GM12878 (cell line): Measurements from ENCODE around the gene FPGS. TPM values are rescaled to one million over a fixed set of nuclear protein-coding genes. Genes with fewer than 3 reads are reported as not detected.

Experiments
- ATAC-seq: fragments of 200-7000 bp; cut with Tn5 transposase; 3 replicates; pipeline ENCODE4 v1.9.1; 2020; ENCODE audit warnings: mild to moderate bottlenecking, moderate library complexity
- BruUV-seq: library from RNA; stranded (reverse); fragments of 400-500 nt; replicated peaks from 2 replicates; lab custom pipeline; 2021; lab: Mats Ljungman, UMichigan
- CTCF ChIA-PET: fragments of 300-600 bp; sonication (Branson Sonifier 250); formaldehyde crosslinking; extraction: SDS; loops from one replicate; lab custom pipeline; 2021; ENCODE audit warnings: inconsistent platforms; lab: Yijun Ruan, JAX
- POLR2A ChIA-PET: fragments of 350-600 bp; formaldehyde crosslinking; extraction: SDS; loops from one replicate; lab custom pipeline; 2021; ENCODE audit warnings: inconsistent platforms; lab: Charles Lee
- RAD21 ChIA-PET: fragments of 300-600 bp; sonication (Branson Sonifier 250); formaldehyde crosslinking; loops from one replicate; lab custom pipeline; 2023; ENCODE audit warnings: antibody characterized with exemption; ENCODE audit not compliant: unreplicated experiment; lab: Charles Lee
- SMC1A ChIA-PET: fragments of 300-600 bp; sonication (Branson Sonifier 250); formaldehyde crosslinking; loops from one replicate; lab custom pipeline; 2023; ENCODE audit not compliant: unreplicated experiment, uncharacterized antibody; lab: Charles Lee
- DNase-seq: peaks from one replicate; pipeline ENCODE4 v3.0.0-alpha.2; 2011; ENCODE audit warnings: low read depth, low spot score
- FAIRE-seq: peaks from 3 replicates; lab custom pipeline; 2011; peaks lifted over from hg19 to GRCh38; lab: Jason Lieb, UNC
- H2AFZ ChIP-seq: 2 replicates; pipeline ENCODE4 v1.6.0; 2011; ENCODE audit warnings: low read depth, low read length, control low read depth; ENCODE audit not compliant: control insufficient read depth
- H3K27ac ChIP-seq: 2 replicates; pipeline ENCODE4 v1.5.1; 2011; ENCODE audit warnings: control low read depth; ENCODE audit not compliant: control insufficient read depth, insufficient read depth
- H3K27me3 ChIP-seq, 2 experiments: replicated peaks in 1 of 2; 2 replicates each; pipeline versions ENCODE4 v1.6.0 to v1.6.1; 2011; ENCODE audit warnings: low read length in 1 of 2; ENCODE audit not compliant: control insufficient read depth in 2 of 2, insufficient read depth in 2 of 2
- H3K36me3 ChIP-seq, 2 experiments: 2 replicates each; pipeline ENCODE4 v1.5.1; 2011; ENCODE audit warnings: low read length in 1 of 2; ENCODE audit not compliant: control insufficient read depth in 2 of 2, insufficient read depth in 2 of 2
- H3K4me1 ChIP-seq: 2 replicates; pipeline ENCODE4 v1.6.1; 2011; ENCODE audit warnings: mild to moderate bottlenecking, low read length, moderate library complexity, mixed read lengths; ENCODE audit not compliant: control insufficient read depth, insufficient read depth
- H3K4me2 ChIP-seq: 2 replicates; pipeline ENCODE4 v1.6.0; 2011; ENCODE audit warnings: control low read depth; ENCODE audit not compliant: control insufficient read depth, insufficient read depth
- H3K4me3 ChIP-seq: fragments of 200-600 bp; sonication (generic); 2 replicates; pipeline ENCODE4 v1.5.1; 2016
- H3K79me2 ChIP-seq: 2 replicates; pipeline ENCODE4 v1.6.0; 2011; ENCODE audit warnings: low read length; ENCODE audit not compliant: control insufficient read depth, insufficient read depth
- H3K9ac ChIP-seq: 2 replicates; pipeline ENCODE4 v1.8.0; 2011; ENCODE audit warnings: low read length, control low read depth, mixed read lengths; ENCODE audit not compliant: control insufficient read depth, insufficient read depth
- H3K9me3 ChIP-seq: replicated peaks from 3 replicates; pipeline ENCODE4 v1.5.1; 2011; ENCODE audit warnings: mild to moderate bottlenecking, low read length; ENCODE audit not compliant: control insufficient read depth, insufficient read depth
- H4K20me1 ChIP-seq: 2 replicates; pipeline ENCODE4 v1.6.0; 2011; ENCODE audit not compliant: control insufficient read depth, insufficient read depth
- BCL11A ChIP-seq: IDR thresholded peaks from 2 replicates; pipeline ENCODE4 v1.6.1; 2011; ENCODE audit warnings: low read depth, low read length
- ETV6 ChIP-seq, 2 experiments: fragments of 450-650 bp in 1 of 2; IDR thresholded peaks in 1 of 2; conservative IDR thresholded peaks in 1 of 2; 2 replicates each; pipeline ENCODE4 v1.6.1; 2014; ENCODE audit warnings: antibody characterized with exemption in 1 of 2, borderline replicate concordance in 1 of 2, low read depth in 1 of 2, mild to moderate bottlenecking in 1 of 2, moderate library complexity in 1 of 2
- KLF5 ChIP-seq: fragments of 450-650 bp; IDR thresholded peaks from 2 replicates; pipeline ENCODE4 v1.6.1; 2014; ENCODE audit warnings: mild to moderate bottlenecking; ENCODE audit not compliant: partially characterized antibody
- LARP7 ChIP-seq: fragments of 450-650 bp; IDR thresholded peaks from 2 replicates; pipeline ENCODE4 v1.6.1; 2017; ENCODE audit warnings: mild to moderate bottlenecking
- PAX8 ChIP-seq: fragments of 450-650 bp; IDR thresholded peaks from 2 replicates; pipeline ENCODE4 v1.6.1; 2017; ENCODE audit warnings: mild to moderate bottlenecking, moderate library complexity
- POLR2A ChIP-seq: IDR thresholded peaks from 2 replicates; pipeline ENCODE4 v1.6.1; 2011; ENCODE audit warnings: low read depth, mild to moderate bottlenecking, low read length
- POLR2AphosphoS5 ChIP-seq: IDR thresholded peaks from 2 replicates; pipeline ENCODE4 v1.6.1; 2011; ENCODE audit warnings: mild to moderate bottlenecking, low read length, inconsistent platforms
- RBBP5 ChIP-seq: fragments of 200-600 bp; sonication (generic); conservative IDR thresholded peaks from 2 replicates; pipeline ENCODE4 v1.6.1; 2016
- SMAD5 ChIP-seq: IDR thresholded peaks from 2 replicates; pipeline ENCODE4 v1.6.1; 2016; ENCODE audit warnings: antibody characterized with exemption, low read depth
- SMC3 ChIP-seq: IDR thresholded peaks from 2 replicates; pipeline ENCODE4 v1.6.1; 2011; ENCODE audit warnings: low read length, improper control_type of control experiment, borderline replicate concordance
- SUPT20H ChIP-seq: IDR thresholded peaks from 2 replicates; pipeline ENCODE4 v1.6.1; 2011; ENCODE audit warnings: low read depth, mild to moderate bottlenecking, low read length, moderate library complexity, borderline replicate concordance; ENCODE audit not compliant: control insufficient read depth
- SUZ12 ChIP-seq: fragments of 200-600 bp; sonication (generic); IDR thresholded peaks from one replicate; pipeline ENCODE4 v1.6.1; 2018; ENCODE audit warnings: antibody characterized with exemption, mild to moderate bottlenecking; ENCODE audit not compliant: unreplicated experiment
- YBX1 ChIP-seq: fragments of 450-650 bp; IDR thresholded peaks from 2 replicates; pipeline ENCODE4 v1.6.1; 2016; ENCODE audit warnings: antibody characterized with exemption
- ZBED1 ChIP-seq: IDR thresholded peaks from 2 replicates; pipeline ENCODE4 v1.6.1; 2016; ENCODE audit warnings: borderline replicate concordance
- ZBTB11 ChIP-seq: fragments of 450-650 bp; formaldehyde crosslinking; IDR thresholded peaks from 2 replicates; pipeline ENCODE4 v1.5.0; 2022; ENCODE audit warnings: mild to moderate bottlenecking, missing genetic modification characterization
- ZNF217 ChIP-seq: fragments of 450-650 bp; IDR thresholded peaks from 2 replicates; pipeline ENCODE4 v1.6.1; 2017; ENCODE audit warnings: antibody characterized with exemption, mild to moderate bottlenecking
- ZNF622 ChIP-seq: fragments of 450-650 bp; IDR thresholded peaks from 2 replicates; pipeline ENCODE4 v1.6.1; 2017; ENCODE audit warnings: mild to moderate bottlenecking, inconsistent platforms
- ZZZ3 ChIP-seq: IDR thresholded peaks from 2 replicates; pipeline ENCODE4 v1.6.1; 2011; ENCODE audit warnings: low read depth; ENCODE audit not compliant: control insufficient read depth, insufficient read length
- WGBS: methylation state at CpG from one replicate; pipeline ENCODE4 v1.1.6; 2016; ENCODE audit warnings: low lambda C conversion rate; ENCODE audit not compliant: insufficient replicate concordance, insufficient coverage; ENCODE audit errors: missing lambda C conversion rate; 5-methylcytosine and 5-hydroxymethylcytosine counted together
- in situ Hi-C: fragments of 300-500 bp; cut with MboI; formaldehyde crosslinking; loops from 9 replicates; pipeline ENCODE4 v1.14.3; 2018; ENCODE audit warnings: mixed read lengths
- intact Hi-C: fragments of 100-400 bp; cut with micrococcal nuclease; formaldehyde crosslinking; loops from one replicate; pipeline ENCODE4 v1.14.2; 2022; ENCODE audit not compliant: unreplicated experiment
- polyA plus RNA-seq, 11 experiments: library from polyadenylated mRNA; depleted of rRNA in 4 of 11; unstranded in 6 of 11; stranded (reverse) in 5 of 11; fragments of >200 nt; fragmentation: Nextera tagmentation in 4 of 11; fragmentation: Illumina TruSeq in 1 of 11; extraction: Ambion mirVana in 4 of 11; extraction: Trizol in 1 of 11; gene quantifications; 1 replicate in 1 of 11; 2 replicates in 10 of 11; pipeline versions ENCODE4 v1.2.1 to v1.2.3, GENCODE V29; 2011 to 2016; ENCODE audit warnings: inconsistent platforms in 2 of 11, missing spikeins in 2 of 11, low read depth in 1 of 11
- total RNA-seq, 4 experiments: library from RNA; depleted of rRNA in 3 of 4; stranded (reverse); fragments of >200 nt in 3 of 4; fragmentation: Illumina TruSeq in 1 of 4; extraction: Trizol in 1 of 4; gene quantifications; 2 replicates each; pipeline versions ENCODE4 v1.2.1 to v1.2.3, GENCODE V29; 2013 to 2021
- TF ChIP-seq, protein P1 (sequence below): IDR thresholded peaks from 2 replicates; pipeline ENCODE4 v1.6.1; 2011; ENCODE audit warnings: borderline replicate concordance, low read depth, mild to moderate bottlenecking, moderate library complexity, mixed read lengths, low read length; ENCODE audit not compliant: insufficient read depth; ENCODE audit errors: extremely low read length
- TF ChIP-seq, protein P2 (sequence below): fragments of 450-650 bp; IDR thresholded peaks from 2 replicates; pipeline ENCODE4 v1.6.1; 2018; ENCODE audit warnings: mild to moderate bottlenecking, low read depth, moderate library complexity; ENCODE audit not compliant: partially characterized antibody

The FPGS gene
- total and polyA plus RNA-seq, 10 of the 15 experiments (the other 5 are each of a cell fraction or from before 2014, with no cell fraction given): 1.2 to 127 (median 80.4) TPM

GRCh38 chr9:127753622-127754021 is 49.1 kb upstream of the FPGS start:
- no peaks in the 10 kb centered on the region for H3K79me2 ChIP-seq
- no peaks in the 10 kb centered on the region for H3K27me3 ChIP-seq
- ATAC-seq: no peak
- BruUV-seq: no TSS peak
- H3K4me1 ChIP-seq: no peaks in the 10 kb centered on the region
- in situ Hi-C loops (no loop called here), intact Hi-C loops (no loop called here)
- SMC1A ChIA-PET: no interaction called here
- H3K9ac ChIP-seq: no peak overlapping the region
- H3K4me2 ChIP-seq: no peak overlapping the region
- no peaks in the 10 kb centered on the region for H4K20me1 ChIP-seq
- no peaks in the 10 kb centered on the region for H3K9me3 ChIP-seq
- 81% methylated on average over 8 of the region's 8 CpGs for WGBS
- TF ChIP-seq, protein P1, sequence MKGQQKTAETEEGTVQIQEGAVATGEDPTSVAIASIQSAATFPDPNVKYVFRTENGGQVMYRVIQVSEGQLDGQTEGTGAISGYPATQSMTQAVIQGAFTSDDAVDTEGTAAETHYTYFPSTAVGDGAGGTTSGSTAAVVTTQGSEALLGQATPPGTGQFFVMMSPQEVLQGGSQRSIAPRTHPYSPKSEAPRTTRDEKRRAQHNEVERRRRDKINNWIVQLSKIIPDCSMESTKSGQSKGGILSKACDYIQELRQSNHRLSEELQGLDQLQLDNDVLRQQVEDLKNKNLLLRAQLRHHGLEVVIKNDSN: no peak
- TF ChIP-seq SMC3: no peak
- TF ChIP-seq ZNF217: no peak
- no peak for TF ChIP-seq SUZ12
- TF ChIP-seq YBX1: no peak
- TF ChIP-seq SMAD5: no peak
- no peak for TF ChIP-seq PAX8
- no peak for TF ChIP-seq ZZZ3
- no peak for TF ChIP-seq POLR2A
- no peak for TF ChIP-seq SUPT20H
- no peak for TF ChIP-seq ETV6 (conservative IDR thresholded peaks at IDR 0.05 in 1 of 2, IDR thresholded peaks at IDR 0.05 in 1 of 2; ENCODE audit: borderline replicate concordance in 1 of 2, low read depth in 1 of 2)
- no peak for TF ChIP-seq POLR2AphosphoS5
- TF ChIP-seq ZBTB11 (CRISPR knock-in tag): no peak
- no peak for TF ChIP-seq ZBED1
- no peak for TF ChIP-seq LARP7
- no peak for TF ChIP-seq RBBP5
- no peak for TF ChIP-seq ZNF622
- TF ChIP-seq, protein P2, sequence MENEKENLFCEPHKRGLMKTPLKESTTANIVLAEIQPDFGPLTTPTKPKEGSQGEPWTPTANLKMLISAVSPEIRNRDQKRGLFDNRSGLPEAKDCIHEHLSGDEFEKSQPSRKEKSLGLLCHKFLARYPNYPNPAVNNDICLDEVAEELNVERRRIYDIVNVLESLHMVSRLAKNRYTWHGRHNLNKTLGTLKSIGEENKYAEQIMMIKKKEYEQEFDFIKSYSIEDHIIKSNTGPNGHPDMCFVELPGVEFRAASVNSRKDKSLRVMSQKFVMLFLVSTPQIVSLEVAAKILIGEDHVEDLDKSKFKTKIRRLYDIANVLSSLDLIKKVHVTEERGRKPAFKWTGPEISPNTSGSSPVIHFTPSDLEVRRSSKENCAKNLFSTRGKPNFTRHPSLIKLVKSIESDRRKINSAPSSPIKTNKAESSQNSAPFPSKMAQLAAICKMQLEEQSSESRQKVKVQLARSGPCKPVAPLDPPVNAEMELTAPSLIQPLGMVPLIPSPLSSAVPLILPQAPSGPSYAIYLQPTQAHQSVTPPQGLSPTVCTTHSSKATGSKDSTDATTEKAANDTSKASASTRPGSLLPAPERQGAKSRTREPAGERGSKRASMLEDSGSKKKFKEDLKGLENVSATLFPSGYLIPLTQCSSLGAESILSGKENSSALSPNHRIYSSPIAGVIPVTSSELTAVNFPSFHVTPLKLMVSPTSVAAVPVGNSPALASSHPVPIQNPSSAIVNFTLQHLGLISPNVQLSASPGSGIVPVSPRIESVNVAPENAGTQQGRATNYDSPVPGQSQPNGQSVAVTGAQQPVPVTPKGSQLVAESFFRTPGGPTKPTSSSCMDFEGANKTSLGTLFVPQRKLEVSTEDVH: no peak
- TF ChIP-seq BCL11A: no peak
- TF ChIP-seq KLF5: no peak
- POLR2A ChIA-PET: no interaction called here
- RAD21 ChIA-PET: no interaction called here
- no peak overlapping the region for H3K27ac ChIP-seq
- no peak for DNase-seq
- CTCF ChIA-PET: no interaction called here
- FAIRE-seq: no peak
- H3K36me3 ChIP-seq: peaks cover 12 to 13% of the 10 kb centered on the region in 2 experiments; a peak in 3 of 4 replicates
- no peak overlapping the region for H3K4me3 ChIP-seq
- H2AFZ ChIP-seq: no peak overlapping the region
